ENCODE results near the gene ZCCHC10.

ZCCHC10 gene

GRCh38 chr5:133054697-133055471 lies 28.5 kb upstream of the ZCCHC10 start:
- Histone ChIP-seq H3K9ac (ENCODE audit: low read length in 5 of 5) (no peak overlapping the region), H3K27me3 (ENCODE audit: control insufficient read depth in 5 of 5, insufficient read depth in 4 of 5, low read length in 5 of 5) (no peaks in the 10 kb centered on the region), H3K4me3 (ENCODE audit: low read depth in 1 of 5, low read length in 5 of 5) (no peak overlapping the region), H3K27ac (ENCODE audit: low read depth, low read length) (no peak overlapping the region), H3K36me3 (ENCODE audit: control insufficient read depth in 5 of 5, insufficient read depth in 5 of 5, low read length in 5 of 5) (no peaks in the 10 kb centered on the region), H3K9me3 (ENCODE audit: control insufficient read depth in 5 of 5, low read length in 5 of 5) (no peaks in the 10 kb centered on the region), H3K4me1 (ENCODE audit: control insufficient read depth in 5 of 5, insufficient read depth in 5 of 5, low read length in 5 of 5) (peaks cover 1 to 38% (median 25%) of the 10 kb centered on the region in 5 donors)

GRCh38 chr5:133053448-133053847 lies 27.1 kb upstream of the ZCCHC10 start:
- peak overlapping the region in 1 of 5 donors; percentile 99 for H3K9ac ChIP-seq (ENCODE audit: low read length in 5 of 5)
- peak overlapping the region; percentile 100 for H3K27ac ChIP-seq (ENCODE audit: low read depth, low read length)
- peak overlapping the region in 4 of 5 donors; percentile 92 to 97 (median 94) for H3K4me3 ChIP-seq (ENCODE audit: low read depth in 1 of 5, low read length in 5 of 5)
- H3K9me3 ChIP-seq (ENCODE audit: control insufficient read depth in 5 of 5, low read length in 5 of 5) = no peaks in the 10 kb centered on the region
- peaks cover 1 to 38% (median 26%) of the 10 kb centered on the region in 5 donors for H3K4me1 ChIP-seq (ENCODE audit: control insufficient read depth in 5 of 5, insufficient read depth in 5 of 5, low read length in 5 of 5)
- no peaks in the 10 kb centered on the region for H3K36me3 ChIP-seq (ENCODE audit: control insufficient read depth in 5 of 5, insufficient read depth in 5 of 5, low read length in 5 of 5)
- H3K27me3 ChIP-seq (ENCODE audit: control insufficient read depth in 5 of 5, insufficient read depth in 4 of 5, low read length in 5 of 5) = no peaks in the 10 kb centered on the region

- Histone ChIP-seq H3K27me3 (ENCODE audit: control insufficient read depth in 5 of 5, insufficient read depth in 4 of 5, low read length in 5 of 5) (no peaks in the 10 kb centered on the region), H3K27ac (ENCODE audit: low read depth, low read length) (peak overlapping the region; percentile 100), H3K9ac (ENCODE audit: low read length in 5 of 5) (peak overlapping the region; percentile 99 to 100 (median 100)), H3K4me1 (ENCODE audit: control insufficient read depth in 5 of 5, insufficient read depth in 5 of 5, low read length in 5 of 5) (peaks cover 1 to 38% (median 26%) of the 10 kb centered on the region in 5 donors), H3K9me3 (ENCODE audit: control insufficient read depth in 5 of 5, low read length in 5 of 5) (no peaks in the 10 kb centered on the region), H3K36me3 (ENCODE audit: control insufficient read depth in 5 of 5, insufficient read depth in 5 of 5, low read length in 5 of 5) (no peaks in the 10 kb centered on the region), H3K4me3 (ENCODE audit: low read depth in 1 of 5, low read length in 5 of 5) (peak overlapping the region; percentile 92 to 99 (median 95))
Measured at GRCh38 chr5:133052317-133053175, 26.2 kb upstream of the ZCCHC10 start.

- H3K27ac ChIP-seq (ENCODE audit: low read depth, low read length) = peak within 1 kb of the TSS; percentile 100
- H3K9me3 ChIP-seq (ENCODE audit: control insufficient read depth in 5 of 5, low read length in 5 of 5) = no peaks in the 10 kb centered on the region
- peaks cover 1 to 35% (median 26%) of the 10 kb centered on the region in 5 donors for H3K4me1 ChIP-seq (ENCODE audit: control insufficient read depth in 5 of 5, insufficient read depth in 5 of 5, low read length in 5 of 5)
- peak within 1 kb of the TSS; percentile 99 to 100 (median 100) for H3K9ac ChIP-seq (ENCODE audit: low read length in 5 of 5)
- H3K27me3 ChIP-seq (ENCODE audit: control insufficient read depth in 5 of 5, insufficient read depth in 4 of 5, low read length in 5 of 5) = no peaks in the 10 kb centered on the region
- H3K4me3 ChIP-seq (ENCODE audit: low read depth in 1 of 5, low read length in 5 of 5) = peak within 1 kb of the TSS; percentile 92 to 99 (median 95)
- H3K36me3 ChIP-seq (ENCODE audit: control insufficient read depth in 5 of 5, insufficient read depth in 5 of 5, low read length in 5 of 5) = no peaks in the 10 kb centered on the region
Measured at GRCh38 chr5:133051542-133052316, 25.4 kb upstream of the ZCCHC10 start, which contains the start of gene HSPA4. Gene HSPA4 (plus strand): TSS chr5:133052013. CDS start chr5:133052251, 238 bp downstream.

GRCh38 chr5:133051061-133051541 lies 24.8 kb upstream of the ZCCHC10 start:
- H3K27ac ChIP-seq (ENCODE audit: low read depth, low read length) = peak overlapping the region; percentile 100
- H3K4me1 ChIP-seq (ENCODE audit: control insufficient read depth in 5 of 5, insufficient read depth in 5 of 5, low read length in 5 of 5) = peaks cover 1 to 35% (median 26%) of the 10 kb centered on the region in 5 donors
- H3K36me3 ChIP-seq (ENCODE audit: control insufficient read depth in 5 of 5, insufficient read depth in 5 of 5, low read length in 5 of 5) = no peaks in the 10 kb centered on the region
- H3K9ac ChIP-seq (ENCODE audit: low read length in 5 of 5) = peak overlapping the region; percentile 99 to 100 (median 100)
- H3K9me3 ChIP-seq (ENCODE audit: control insufficient read depth in 5 of 5, low read length in 5 of 5) = no peaks in the 10 kb centered on the region
- H3K27me3 ChIP-seq (ENCODE audit: control insufficient read depth in 5 of 5, insufficient read depth in 4 of 5, low read length in 5 of 5) = no peaks in the 10 kb centered on the region
- peak overlapping the region; percentile 92 to 99 (median 95) for H3K4me3 ChIP-seq (ENCODE audit: low read depth in 1 of 5, low read length in 5 of 5)

- Histone ChIP-seq H3K9me3 (ENCODE audit: control insufficient read depth in 5 of 5, low read length in 5 of 5) (no peaks in the 10 kb centered on the region), H3K4me3 (ENCODE audit: low read depth in 1 of 5, low read length in 5 of 5) (peak overlapping the region; percentile 92 to 99 (median 95)), H3K27ac (ENCODE audit: low read depth, low read length) (peak overlapping the region; percentile 100), H3K9ac (ENCODE audit: low read length in 5 of 5) (peak overlapping the region in 3 of 5 donors; percentile 99 to 100 (median 100)), H3K27me3 (ENCODE audit: control insufficient read depth in 5 of 5, insufficient read depth in 4 of 5, low read length in 5 of 5) (no peaks in the 10 kb centered on the region), H3K36me3 (ENCODE audit: control insufficient read depth in 5 of 5, insufficient read depth in 5 of 5, low read length in 5 of 5) (no peaks in the 10 kb centered on the region), H3K4me1 (ENCODE audit: control insufficient read depth in 5 of 5, insufficient read depth in 5 of 5, low read length in 5 of 5) (peaks cover 1 to 35% (median 26%) of the 10 kb centered on the region in 5 donors)
Measured at GRCh38 chr5:133050521-133050920, 24.2 kb upstream of the ZCCHC10 start.

- Histone ChIP-seq H3K27ac (ENCODE audit: low read depth, low read length) (no peak overlapping the region), H3K9me3 (ENCODE audit: control insufficient read depth in 5 of 5, low read length in 5 of 5) (no peaks in the 10 kb centered on the region), H3K36me3 (ENCODE audit: control insufficient read depth in 5 of 5, insufficient read depth in 5 of 5, low read length in 5 of 5) (no peaks in the 10 kb centered on the region), H3K9ac (ENCODE audit: low read length in 5 of 5) (no peak overlapping the region), H3K4me3 (ENCODE audit: low read depth in 1 of 5, low read length in 5 of 5) (no peak overlapping the region), H3K27me3 (ENCODE audit: control insufficient read depth in 5 of 5, insufficient read depth in 4 of 5, low read length in 5 of 5) (no peaks in the 10 kb centered on the region), H3K4me1 (ENCODE audit: control insufficient read depth in 5 of 5, insufficient read depth in 5 of 5, low read length in 5 of 5) (peaks cover 1 to 33% (median 26%) of the 10 kb centered on the region in 5 donors)
Measured at GRCh38 chr5:133049726-133050048, 23.3 kb upstream of the ZCCHC10 start.

- H3K9ac ChIP-seq (ENCODE audit: low read length in 5 of 5) = no peak overlapping the region
- H3K4me3 ChIP-seq (ENCODE audit: low read depth in 1 of 5, low read length in 5 of 5) = no peak overlapping the region
- H3K4me1 ChIP-seq (ENCODE audit: control insufficient read depth in 5 of 5, insufficient read depth in 5 of 5, low read length in 5 of 5) = peaks cover 1 to 30% (median 25%) of the 10 kb centered on the region in 5 donors
Measured at GRCh38 chr5:133048993-133049725, 22.8 kb upstream of the ZCCHC10 start.

GRCh38 chr5:133047404-133047803 lies 21.1 kb upstream of the ZCCHC10 start:
- Histone ChIP-seq H3K27me3 (ENCODE audit: control insufficient read depth in 5 of 5, insufficient read depth in 4 of 5, low read length in 5 of 5) (no peaks in the 10 kb centered on the region), H3K9ac (ENCODE audit: low read length in 5 of 5) (no peak overlapping the region), H3K36me3 (ENCODE audit: control insufficient read depth in 5 of 5, insufficient read depth in 5 of 5, low read length in 5 of 5) (no peaks in the 10 kb centered on the region), H3K4me3 (ENCODE audit: low read depth in 1 of 5, low read length in 5 of 5) (no peak overlapping the region), H3K4me1 (ENCODE audit: control insufficient read depth in 5 of 5, insufficient read depth in 5 of 5, low read length in 5 of 5) (peaks cover 0 to 15% (median 11%) of the 10 kb centered on the region in 5 donors), H3K27ac (ENCODE audit: low read depth, low read length) (no peak overlapping the region), H3K9me3 (ENCODE audit: control insufficient read depth in 5 of 5, low read length in 5 of 5) (no peaks in the 10 kb centered on the region)

More at GRCh38 chr5:133048993-133049725, 22.8 kb upstream of the ZCCHC10 start:
- no peaks in the 10 kb centered on the region for H3K36me3 ChIP-seq (ENCODE audit: control insufficient read depth in 5 of 5, insufficient read depth in 5 of 5, low read length in 5 of 5)
- H3K27me3 ChIP-seq (ENCODE audit: control insufficient read depth in 5 of 5, insufficient read depth in 4 of 5, low read length in 5 of 5) = no peaks in the 10 kb centered on the region
- H3K27ac ChIP-seq (ENCODE audit: low read depth, low read length) = no peak overlapping the region
- H3K9me3 ChIP-seq (ENCODE audit: control insufficient read depth in 5 of 5, low read length in 5 of 5) = no peaks in the 10 kb centered on the region

Data from subcutaneous abdominal adipose tissue (tissue), 5 donors.